Upper lobe of left lung (tissue), 6 donors: Measurements from ENCODE around the gene COQ4. TPM values are rescaled to one million over a fixed set of nuclear protein-coding genes. Genes with fewer than 3 reads are reported as not detected.

Source experiments
- ATAC-seq, 2 donors: fragments of 200-7000 bp; cut with Tn5 transposase; one replicate each; pipeline ENCODE4 v1.9.1; 2022; ENCODE audit warnings: mild to moderate bottlenecking in 2 of 2, moderate library complexity in 2 of 2; ENCODE audit not compliant: low FRiP score in 2 of 2
- DNase-seq, 2 donors: peaks; one replicate each; pipeline ENCODE4 v3.0.0-alpha.2; 2019 to 2020
- H3K27ac ChIP-seq, 4 donors: fragments of 200-600 bp; sonication (generic); one replicate each; pipeline ENCODE4 v1.5.1; 2016 to 2019
- H3K27me3 ChIP-seq, 4 donors: fragments of 200-600 bp; sonication (generic); one replicate each; pipeline ENCODE4 v1.5.1; 2017 to 2019
- H3K36me3 ChIP-seq, 4 donors: fragments of 200-600 bp; sonication (generic); one replicate each; pipeline ENCODE4 v1.5.1; 2016 to 2019
- H3K4me1 ChIP-seq, 4 donors: fragments of 200-600 bp; sonication (generic); one replicate each; pipeline ENCODE4 v1.5.1; 2018 to 2019
- H3K4me3 ChIP-seq, 4 donors: fragments of 200-600 bp; sonication (generic); one replicate each; pipeline ENCODE4 v1.5.1; 2017 to 2019; ENCODE audit warnings: mild to moderate bottlenecking in 2 of 4, moderate library complexity in 1 of 4
- H3K9me3 ChIP-seq, 4 donors: fragments of 200-600 bp; sonication (generic); one replicate each; pipeline ENCODE4 v1.5.1; 2018 to 2019
- EP300 ChIP-seq, 4 donors: sonication (generic); formaldehyde crosslinking; IDR thresholded peaks; one replicate each; pipeline ENCODE4 v1.5.1; 2017; ENCODE audit warnings: antibody characterized with exemption in 4 of 4, control low read depth in 2 of 4
- POLR2A ChIP-seq, 4 donors: fragments of 450-650 bp; IDR thresholded peaks; one replicate each; pipeline ENCODE4 v1.5.1; 2016 to 2017; ENCODE audit warnings: antibody characterized with exemption in 4 of 4, mild to moderate bottlenecking in 2 of 4
- POLR2AphosphoS5 ChIP-seq, 2 donors: sonication (generic); formaldehyde crosslinking; IDR thresholded peaks; one replicate each; pipeline ENCODE4 v1.5.1; 2017; ENCODE audit warnings: antibody characterized with exemption in 2 of 2
- WGBS, 2 donors: methylation state at CpG; one replicate each; pipeline ENCODE4 v1.1.5; 2017 to 2018; 5-methylcytosine and 5-hydroxymethylcytosine counted together
- total RNA-seq, 6 donors: library from RNA; depleted of rRNA in 4 of 6; stranded (reverse); fragments of >200 nt in 4 of 6; gene quantifications; one replicate each; pipeline versions ENCODE4 v1.1.0 to v1.2.1, GENCODE V29; 2016 to 2021
- TF ChIP-seq, protein P1 (sequence below), 6 experiments: fragments of 450-650 bp in 4 of 6; fragments of 200-600 bp in 2 of 6; sonication (generic) in 2 of 6; IDR thresholded peaks; one replicate each; pipeline ENCODE4 v1.5.1; 2016 to 2019; ENCODE audit warnings: antibody characterized with exemption in 6 of 6
- donor health status: DM: no; HTN: no; CAD: no; lungs with moderate emphysema.
- donor health status: DM: no; HTN: yes; CAD: no; lungs with severe emphysema.

Gene COQ4
- total RNA-seq, 6 donors from 2014 or later = 36.1 to 83.8 (median 55.2) TPM

DNA sequence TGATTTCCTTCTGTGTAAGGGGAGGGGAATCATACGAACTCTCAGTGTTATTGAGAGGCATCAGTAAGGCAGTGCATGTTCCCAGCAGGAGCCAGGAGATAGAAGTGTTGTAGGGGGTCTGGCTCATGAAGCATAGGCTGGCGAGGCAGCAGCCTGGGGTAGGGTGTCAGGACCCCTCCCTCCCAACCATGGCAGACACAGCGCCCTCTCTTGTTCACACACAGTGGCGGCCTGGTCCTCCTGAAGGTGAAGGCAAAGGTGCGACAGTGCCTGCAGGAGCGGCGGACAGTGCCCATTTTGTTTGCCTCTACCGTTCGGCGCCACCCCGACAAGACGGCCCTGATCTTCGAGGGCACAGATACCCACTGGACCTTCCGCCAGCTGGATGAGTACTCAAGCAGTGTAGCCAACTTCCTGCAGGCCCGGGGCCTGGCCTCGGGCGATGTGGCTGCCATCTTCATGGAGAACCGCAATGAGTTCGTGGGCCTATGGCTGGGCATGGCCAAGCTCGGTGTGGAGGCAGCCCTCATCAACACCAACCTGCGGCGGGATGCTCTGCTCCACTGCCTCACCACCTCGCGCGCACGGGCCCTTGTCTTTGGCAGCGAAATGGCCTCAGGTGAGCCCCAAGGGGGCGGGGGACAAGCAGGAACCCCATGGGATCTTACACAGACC is 22.4 kb downstream of the COQ4 start:
- DNase-seq (peak in 1 of 2 donors; percentile 65), ATAC-seq (no peak)
- H3K27me3 ChIP-seq = no peaks in the 10 kb centered on the region
- H3K9me3 ChIP-seq = no peaks in the 10 kb centered on the region
- no peak overlapping the region for H3K27ac ChIP-seq
- peaks cover 4 to 14% (median 10%) of the 10 kb centered on the region in 4 donors for H3K4me1 ChIP-seq
- no peak overlapping the region for H3K4me3 ChIP-seq
- TF ChIP-seq, protein P1, sequence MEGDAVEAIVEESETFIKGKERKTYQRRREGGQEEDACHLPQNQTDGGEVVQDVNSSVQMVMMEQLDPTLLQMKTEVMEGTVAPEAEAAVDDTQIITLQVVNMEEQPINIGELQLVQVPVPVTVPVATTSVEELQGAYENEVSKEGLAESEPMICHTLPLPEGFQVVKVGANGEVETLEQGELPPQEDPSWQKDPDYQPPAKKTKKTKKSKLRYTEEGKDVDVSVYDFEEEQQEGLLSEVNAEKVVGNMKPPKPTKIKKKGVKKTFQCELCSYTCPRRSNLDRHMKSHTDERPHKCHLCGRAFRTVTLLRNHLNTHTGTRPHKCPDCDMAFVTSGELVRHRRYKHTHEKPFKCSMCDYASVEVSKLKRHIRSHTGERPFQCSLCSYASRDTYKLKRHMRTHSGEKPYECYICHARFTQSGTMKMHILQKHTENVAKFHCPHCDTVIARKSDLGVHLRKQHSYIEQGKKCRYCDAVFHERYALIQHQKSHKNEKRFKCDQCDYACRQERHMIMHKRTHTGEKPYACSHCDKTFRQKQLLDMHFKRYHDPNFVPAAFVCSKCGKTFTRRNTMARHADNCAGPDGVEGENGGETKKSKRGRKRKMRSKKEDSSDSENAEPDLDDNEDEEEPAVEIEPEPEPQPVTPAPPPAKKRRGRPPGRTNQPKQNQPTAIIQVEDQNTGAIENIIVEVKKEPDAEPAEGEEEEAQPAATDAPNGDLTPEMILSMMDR (IDR thresholded peaks at IDR 0.05) = no peak
- 95 to 97% methylated on average over 27 to 28 of the region's 28 CpGs for WGBS, 2 donors
- H3K36me3 ChIP-seq = peaks cover 0 to 73% (median 62%) of the 10 kb centered on the region in 4 donors

GRCh38 chr9:128349125-128349524 is 26.5 kb downstream of the COQ4 start:
- DNase-seq (no peak), ATAC-seq (no peak)
- peaks cover 0 to 87% (median 67%) of the 10 kb centered on the region in 4 donors for H3K36me3 ChIP-seq
- TF ChIP-seq POLR2A (IDR thresholded peaks at IDR 0.05) (no peak), EP300 (IDR thresholded peaks at IDR 0.05) (no peak), POLR2AphosphoS5 (IDR thresholded peaks at IDR 0.05) (no peak)
- TF ChIP-seq, protein P1 (IDR thresholded peaks at IDR 0.05) = no peak
- no peak overlapping the region for H3K27ac ChIP-seq
- no peaks in the 10 kb centered on the region for H3K4me1 ChIP-seq
- H3K27me3 ChIP-seq = no peaks in the 10 kb centered on the region
- no peak overlapping the region for H3K4me3 ChIP-seq
- no peaks in the 10 kb centered on the region for H3K9me3 ChIP-seq
- 88 to 93% methylated on average over 2 of the region's 2 CpGs for WGBS, 2 donors

DNA sequence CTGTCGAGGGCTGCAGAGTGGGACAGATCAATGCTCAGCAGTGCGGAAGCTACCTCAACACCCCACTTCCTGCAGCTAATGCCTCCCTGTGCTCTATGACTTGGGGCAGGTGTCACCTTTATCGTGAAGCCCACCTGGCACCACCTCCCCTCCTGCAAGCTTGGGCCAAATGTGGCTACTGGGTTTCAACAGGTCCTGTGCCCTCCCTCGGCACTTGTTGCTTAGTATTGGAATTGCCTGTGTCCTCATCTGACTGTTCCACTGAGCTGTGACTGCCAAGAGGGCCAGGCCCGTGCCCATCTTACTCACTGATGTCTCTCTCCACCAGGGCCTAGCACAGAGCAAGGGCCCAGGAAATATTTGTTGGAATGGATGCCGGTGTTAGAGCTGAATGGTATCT is 27.1 kb downstream of the COQ4 start:
- no peak for TF ChIP-seq POLR2AphosphoS5 (IDR thresholded peaks at IDR 0.05)
- no peak for TF ChIP-seq EP300 (IDR thresholded peaks at IDR 0.05)
- TF ChIP-seq POLR2A (IDR thresholded peaks at IDR 0.05) = no peak
- TF ChIP-seq, protein P1 (IDR thresholded peaks at IDR 0.05) = no peak
- peaks cover 0 to 85% (median 63%) of the 10 kb centered on the region in 4 donors for H3K36me3 ChIP-seq
- H3K4me3 ChIP-seq = no peak overlapping the region
- no peak for DNase-seq
- no peak overlapping the region for H3K27ac ChIP-seq
- ATAC-seq = no peak
- no peaks in the 10 kb centered on the region for H3K27me3 ChIP-seq
- H3K4me1 ChIP-seq = no peaks in the 10 kb centered on the region
- no peaks in the 10 kb centered on the region for H3K9me3 ChIP-seq
- 96 to 97% methylated on average over 5 of the region's 6 CpGs for WGBS, 2 donors

DNA sequence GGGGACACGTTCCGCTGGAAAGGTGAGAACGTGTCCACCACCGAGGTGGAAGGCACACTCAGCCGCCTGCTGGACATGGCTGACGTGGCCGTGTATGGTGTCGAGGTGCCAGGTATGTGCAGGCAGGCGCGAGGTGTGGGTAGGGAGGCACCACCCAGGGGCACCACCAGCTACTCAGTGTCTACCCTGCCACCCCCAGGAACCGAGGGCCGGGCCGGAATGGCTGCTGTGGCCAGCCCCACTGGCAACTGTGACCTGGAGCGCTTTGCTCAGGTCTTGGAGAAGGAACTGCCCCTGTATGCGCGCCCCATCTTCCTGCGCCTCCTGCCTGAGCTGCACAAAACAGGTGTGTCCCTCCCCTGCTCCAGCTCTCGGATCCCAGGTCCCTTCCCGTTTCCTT is 32.8 kb downstream of the COQ4 start:
- Histone ChIP-seq H3K27ac (no peak overlapping the region), H3K36me3 (peaks cover 5 to 56% (median 31%) of the 10 kb centered on the region in 4 donors), H3K27me3 (no peaks in the 10 kb centered on the region), H3K9me3 (no peaks in the 10 kb centered on the region), H3K4me3 (no peak overlapping the region), H3K4me1 (no peaks in the 10 kb centered on the region)
- ATAC-seq (no peak), DNase-seq (peak in 1 of 2 donors; percentile 76)
- 96 to 100% methylated on average over 3 to 18 of the region's 19 CpGs for WGBS, 2 donors
- no peak for TF ChIP-seq POLR2AphosphoS5 (IDR thresholded peaks at IDR 0.05)
- TF ChIP-seq, protein P1 (IDR thresholded peaks at IDR 0.05) = no peak
- no peak for TF ChIP-seq POLR2A (IDR thresholded peaks at IDR 0.05)

DNA sequence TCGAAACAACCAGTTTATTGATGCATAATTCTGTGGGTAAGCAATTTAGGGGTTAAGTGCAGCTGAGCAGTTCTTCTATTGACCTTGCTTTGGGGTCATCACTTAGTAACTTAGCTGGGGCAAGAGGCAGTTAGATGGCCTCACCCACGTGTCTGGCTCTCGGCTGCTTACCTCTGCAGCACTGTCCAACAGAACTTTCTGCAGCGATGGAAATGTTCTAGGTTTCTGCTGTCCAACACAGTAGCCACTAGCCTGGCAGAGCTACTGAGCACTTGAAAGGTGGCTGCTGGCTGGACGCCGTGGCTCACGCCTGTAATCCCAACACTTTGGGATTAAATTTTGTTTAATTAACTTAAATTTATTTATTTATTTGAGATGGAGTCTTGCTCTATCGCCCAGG is 35.5 kb downstream of the COQ4 start:
- DNase-seq (no peak), ATAC-seq (no peak)
- H3K27ac ChIP-seq = no peak overlapping the region
- no peaks in the 10 kb centered on the region for H3K27me3 ChIP-seq
- H3K36me3 ChIP-seq = peaks cover 5 to 35% (median 21%) of the 10 kb centered on the region in 4 donors
- H3K4me3 ChIP-seq = no peak overlapping the region
- WGBS, 2 donors = 82 to 87% methylated on average over 6 to 8 of the region's 8 CpGs
- no peaks in the 10 kb centered on the region for H3K9me3 ChIP-seq
- H3K4me1 ChIP-seq = peaks cover 9 to 14% (median 12%) of the 10 kb centered on the region in 4 donors
- TF ChIP-seq, protein P1 (IDR thresholded peaks at IDR 0.05) = no peak
- no peak for TF ChIP-seq EP300 (IDR thresholded peaks at IDR 0.05)
- no peak for TF ChIP-seq POLR2A (IDR thresholded peaks at IDR 0.05)
- TF ChIP-seq POLR2AphosphoS5 (IDR thresholded peaks at IDR 0.05) = no peak
